Measurements from ENCODE around the gene CPT1B. TPM values are rescaled to one million over a fixed set of nuclear protein-coding genes. Genes with fewer than 3 reads are reported as not detected.
A peak's percentile ranks its signal among the peaks of the same experiment; 100 is the strongest.
"Not testable (repeated sequence)": the region's sequence is repeated elsewhere in the genome, so short reads cannot be mapped to it uniquely, and the experiment has no call there.

CPT1B gene
- total and polyA plus RNA-seq, 5 donors from 2014 or later: 0.25 to 71.8 (median 0.52) TPM; not detected in 1

- H3K27ac ChIP-seq (ENCODE audit: insufficient read depth, low read length, poor library complexity, severe bottlenecking): peak overlapping the region; percentile 96
- H3K4me1 Mint-ChIP-seq: peaks cover 0 to 40% (median 21%) of the 10 kb centered on the region in 4 donors
- peak overlapping the region; percentile 16 to 93 (median 88) for H3K4me3 Mint-ChIP-seq
Observed at GRCh38 chr22:50533856-50534711, 44.1 kb downstream of the CPT1B start.

DNA sequence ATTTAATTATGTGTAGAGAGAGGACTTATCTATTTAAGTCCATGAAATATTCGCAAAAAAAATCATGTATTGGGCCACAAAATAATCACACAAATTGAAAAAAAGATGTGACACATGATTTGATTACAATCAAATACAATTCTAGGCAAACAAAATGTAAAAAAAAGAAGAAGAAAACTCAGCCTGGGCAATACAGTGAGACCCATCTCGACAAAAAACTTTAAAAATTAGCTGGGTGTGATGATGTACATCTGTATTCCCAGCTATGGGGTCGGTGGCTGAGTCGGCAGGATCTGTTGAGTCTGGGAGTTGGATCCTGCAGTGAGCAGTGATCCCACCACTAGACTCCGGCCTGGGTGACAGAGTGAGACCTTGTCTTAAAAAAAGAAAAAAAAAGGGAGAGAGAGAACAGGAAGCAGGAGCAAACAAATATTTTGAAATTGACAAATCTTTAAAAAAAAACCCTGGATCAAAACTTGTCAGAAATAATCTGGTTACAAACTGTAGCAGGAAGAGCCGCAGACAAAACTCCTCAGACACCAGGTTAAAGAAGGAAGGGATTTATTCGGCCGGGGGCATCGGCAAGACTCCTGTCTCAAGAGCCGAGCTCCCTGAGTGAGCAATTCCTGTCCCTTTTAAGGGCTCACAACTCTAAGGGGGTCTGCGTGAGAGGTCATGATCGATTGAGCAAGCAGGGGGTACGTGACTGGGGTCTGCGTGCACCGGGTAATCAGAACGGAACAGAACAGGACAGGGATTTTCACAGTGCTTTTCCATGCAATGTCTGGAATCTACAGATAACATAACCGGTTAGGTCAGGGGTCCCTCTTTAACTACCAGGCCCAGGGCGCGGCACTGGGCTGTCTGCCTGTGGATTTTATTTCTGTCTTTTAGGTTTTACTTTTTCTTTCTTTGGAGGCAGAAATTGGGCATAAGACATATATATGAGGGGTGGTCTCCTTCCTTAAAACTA lies 45.1 kb downstream of the CPT1B start:
- Mint-ChIP-seq H3K4me1 (peaks cover 0 to 45% (median 20%) of the 10 kb centered on the region in 4 donors), H3K27ac (peak overlapping the region; percentile 82 to 98 (median 92)), H3K36me3 (no peaks in the 10 kb centered on the region), H3K27me3 (no peaks in the 10 kb centered on the region), H3K4me3 (peak overlapping the region; percentile 81 to 94 (median 88)), H3K9me3 (no peaks in the 10 kb centered on the region)
- Histone ChIP-seq H3K36me3 (ENCODE audit: control insufficient read depth, insufficient read depth, low read length) (no peaks in the 10 kb centered on the region), H3K9me3 (ENCODE audit: control insufficient read depth in 2 of 2, low read length in 2 of 2) (no peaks in the 10 kb centered on the region), H3K4me3 (ENCODE audit: low read depth, low read length) (no peak overlapping the region), H3K4me1 (ENCODE audit: control insufficient read depth, insufficient read depth, low read length, poor library complexity, severe bottlenecking) (peaks cover 52% of the 10 kb centered on the region), H3K27ac (ENCODE audit: insufficient read depth, low read length, poor library complexity, severe bottlenecking) (peak overlapping the region; percentile 96), H3K27me3 (ENCODE audit: control insufficient read depth, insufficient read depth, low read length) (no peaks in the 10 kb centered on the region)
- ATAC-seq (ENCODE audit: low read depth in 2 of 2) (no peak), DNase-seq (no peak)

More at GRCh38 chr22:50533856-50534711, 44.1 kb downstream of the CPT1B start:
- not testable (repeated sequence) for H3K9me3 ChIP-seq (ENCODE audit: control insufficient read depth in 2 of 2, low read length in 2 of 2); H3K27me3 ChIP-seq (ENCODE audit: control insufficient read depth, insufficient read depth, low read length); H3K36me3 ChIP-seq (ENCODE audit: control insufficient read depth, insufficient read depth, low read length); H3K9me3 Mint-ChIP-seq; H3K4me3 ChIP-seq (ENCODE audit: low read depth, low read length); ATAC-seq (ENCODE audit: low read depth in 2 of 2); H3K27me3 Mint-ChIP-seq; H3K36me3 Mint-ChIP-seq
- peaks cover 55% of the 10 kb centered on the region for H3K4me1 ChIP-seq (ENCODE audit: control insufficient read depth, insufficient read depth, low read length, poor library complexity, severe bottlenecking)
- H3K27ac Mint-ChIP-seq: peak overlapping the region; percentile 54 to 92 (median 82)
- DNase-seq: peak in 1 of 3 donors; percentile 77

GRCh38 chr22:50531962-50532674 lies 46.1 kb downstream of the CPT1B start:
- Mint-ChIP-seq H3K9me3 (no peaks in the 10 kb centered on the region), H3K27me3 (no peaks in the 10 kb centered on the region), H3K36me3 (no peaks in the 10 kb centered on the region), H3K4me1 (peaks cover 0 to 49% (median 24%) of the 10 kb centered on the region in 4 donors), H3K4me3 (peak overlapping the region; percentile 91 to 96 (median 93)), H3K27ac (peak overlapping the region; percentile 76 to 99 (median 92))
- DNase-seq (no peak), ATAC-seq (ENCODE audit: low read depth in 2 of 2) (no peak)
- no peak overlapping the region for H3K4me3 ChIP-seq (ENCODE audit: low read depth, low read length)
- no peaks in the 10 kb centered on the region for H3K9me3 ChIP-seq (ENCODE audit: control insufficient read depth in 2 of 2, low read length in 2 of 2)
- no peaks in the 10 kb centered on the region for H3K27me3 ChIP-seq (ENCODE audit: control insufficient read depth, insufficient read depth, low read length)
- H3K36me3 ChIP-seq (ENCODE audit: control insufficient read depth, insufficient read depth, low read length): no peaks in the 10 kb centered on the region
- peaks cover 56% of the 10 kb centered on the region for H3K4me1 ChIP-seq (ENCODE audit: control insufficient read depth, insufficient read depth, low read length, poor library complexity, severe bottlenecking)
- H3K27ac ChIP-seq (ENCODE audit: insufficient read depth, low read length, poor library complexity, severe bottlenecking): peak overlapping the region; percentile 96

- Histone ChIP-seq H3K9me3 (ENCODE audit: control insufficient read depth in 2 of 2, low read length in 2 of 2) (no peaks in the 10 kb centered on the region), H3K27ac (ENCODE audit: insufficient read depth, low read length, poor library complexity, severe bottlenecking) (peak overlapping the region; percentile 96), H3K27me3 (ENCODE audit: control insufficient read depth, insufficient read depth, low read length) (no peaks in the 10 kb centered on the region), H3K36me3 (ENCODE audit: control insufficient read depth, insufficient read depth, low read length) (no peaks in the 10 kb centered on the region), H3K4me1 (ENCODE audit: control insufficient read depth, insufficient read depth, low read length, poor library complexity, severe bottlenecking) (peaks cover 61% of the 10 kb centered on the region), H3K4me3 (ENCODE audit: low read depth, low read length) (peak overlapping the region; percentile 66)
- H3K4me3 Mint-ChIP-seq: peak overlapping the region; percentile 91 to 96 (median 92)
- peak; percentile 61 to 63 for ATAC-seq (ENCODE audit: low read depth in 2 of 2)
- H3K4me1 Mint-ChIP-seq: peaks cover 0 to 53% (median 25%) of the 10 kb centered on the region in 4 donors
- DNase-seq: peak; percentile 48 to 86 (median 61)
- H3K27ac Mint-ChIP-seq: peak overlapping the region; percentile 92 to 99 (median 98)
- no peaks in the 10 kb centered on the region for H3K36me3 Mint-ChIP-seq
- H3K27me3 Mint-ChIP-seq: no peaks in the 10 kb centered on the region
- no peaks in the 10 kb centered on the region for H3K9me3 Mint-ChIP-seq
Observed at GRCh38 chr22:50531546-50531961, 46.7 kb downstream of the CPT1B start.

- Histone ChIP-seq H3K27ac (ENCODE audit: insufficient read depth, low read length, poor library complexity, severe bottlenecking) (peak overlapping the region; percentile 96), H3K27me3 (ENCODE audit: control insufficient read depth, insufficient read depth, low read length) (no peaks in the 10 kb centered on the region), H3K4me1 (ENCODE audit: control insufficient read depth, insufficient read depth, low read length, poor library complexity, severe bottlenecking) (peaks cover 65% of the 10 kb centered on the region), H3K36me3 (ENCODE audit: control insufficient read depth, insufficient read depth, low read length) (no peaks in the 10 kb centered on the region), H3K9me3 (ENCODE audit: control insufficient read depth in 2 of 2, low read length in 2 of 2) (no peaks in the 10 kb centered on the region), H3K4me3 (ENCODE audit: low read depth, low read length) (peak overlapping the region; percentile 66)
- no peaks in the 10 kb centered on the region for H3K27me3 Mint-ChIP-seq
- peak overlapping the region; percentile 91 to 96 (median 92) for H3K4me3 Mint-ChIP-seq
- H3K9me3 Mint-ChIP-seq: no peaks in the 10 kb centered on the region
- peaks cover 0 to 48% (median 25%) of the 10 kb centered on the region in 4 donors for H3K4me1 Mint-ChIP-seq
- peak; percentile 45 to 47 for ATAC-seq (ENCODE audit: low read depth in 2 of 2)
- H3K27ac Mint-ChIP-seq: peak overlapping the region; percentile 92 to 99 (median 98)
- DNase-seq: peak; percentile 64 to 92 (median 76)
- no peaks in the 10 kb centered on the region for H3K36me3 Mint-ChIP-seq
Observed at GRCh38 chr22:50530877-50531545, 47.2 kb downstream of the CPT1B start.

DNA sequence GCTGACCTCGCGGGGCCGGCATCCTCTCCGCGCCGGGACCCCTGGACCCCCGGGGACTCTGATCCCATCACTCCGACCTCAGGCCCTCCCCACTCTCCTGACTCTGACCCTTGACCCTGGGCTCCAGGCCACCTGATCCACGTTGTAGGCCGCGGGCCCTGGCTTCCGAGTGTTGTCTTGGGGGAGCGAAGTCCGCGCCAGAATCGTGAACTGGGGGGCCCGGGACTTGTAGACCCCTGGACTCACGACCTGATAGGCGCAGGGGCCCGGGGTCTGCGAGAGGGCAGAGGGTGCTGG lies 47.7 kb downstream of the CPT1B start:
- Mint-ChIP-seq H3K4me3 (peak overlapping the region; percentile 91 to 96 (median 92)), H3K9me3 (no peaks in the 10 kb centered on the region), H3K27ac (peak overlapping the region; percentile 75 to 92 (median 85)), H3K36me3 (no peaks in the 10 kb centered on the region), H3K4me1 (peaks cover 0 to 48% (median 25%) of the 10 kb centered on the region in 4 donors), H3K27me3 (no peaks in the 10 kb centered on the region)
- Histone ChIP-seq H3K4me1 (ENCODE audit: control insufficient read depth, insufficient read depth, low read length, poor library complexity, severe bottlenecking) (peaks cover 65% of the 10 kb centered on the region), H3K27ac (ENCODE audit: insufficient read depth, low read length, poor library complexity, severe bottlenecking) (peak overlapping the region; percentile 96), H3K9me3 (ENCODE audit: control insufficient read depth in 2 of 2, low read length in 2 of 2) (no peaks in the 10 kb centered on the region), H3K27me3 (ENCODE audit: control insufficient read depth, insufficient read depth, low read length) (no peaks in the 10 kb centered on the region), H3K36me3 (ENCODE audit: control insufficient read depth, insufficient read depth, low read length) (no peaks in the 10 kb centered on the region), H3K4me3 (ENCODE audit: low read depth, low read length) (no peak overlapping the region)
- peak in 1 of 3 donors; percentile 15 for DNase-seq
- no peak for ATAC-seq (ENCODE audit: low read depth in 2 of 2)
